ENCODE measurements around the gene ALX1.
"Not testable (repeated sequence)": the region's sequence is repeated elsewhere in the genome, so short reads cannot be mapped to it uniquely, and the experiment has no call there.

Gene ALX1

GRCh38 chr12:85308374-85308773 lies 28.4 kb downstream of the ALX1 start:
- no peak for DNase-seq

DNA sequence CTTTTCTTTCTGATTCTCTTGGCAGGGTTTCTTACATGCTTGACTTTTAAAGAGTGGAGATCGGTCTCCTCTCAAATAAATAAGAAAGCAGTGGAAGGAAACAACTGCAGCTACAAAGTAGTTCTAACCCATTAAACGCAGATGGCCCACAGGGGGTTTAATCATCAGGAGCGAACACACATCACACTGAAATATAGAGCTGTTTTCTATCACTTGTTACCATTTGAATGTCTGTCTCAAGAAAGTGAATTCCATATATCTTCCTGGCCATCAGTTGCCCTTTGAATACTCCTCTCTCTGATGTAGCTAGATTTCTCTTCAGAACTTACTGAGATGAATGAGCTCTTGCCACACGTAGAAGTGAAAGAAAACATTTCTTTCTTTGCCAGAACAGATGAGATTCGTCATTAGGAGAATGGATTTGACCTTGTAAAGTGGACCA lies 29.1 kb downstream of the ALX1 start:
- no peak for DNase-seq

DNA sequence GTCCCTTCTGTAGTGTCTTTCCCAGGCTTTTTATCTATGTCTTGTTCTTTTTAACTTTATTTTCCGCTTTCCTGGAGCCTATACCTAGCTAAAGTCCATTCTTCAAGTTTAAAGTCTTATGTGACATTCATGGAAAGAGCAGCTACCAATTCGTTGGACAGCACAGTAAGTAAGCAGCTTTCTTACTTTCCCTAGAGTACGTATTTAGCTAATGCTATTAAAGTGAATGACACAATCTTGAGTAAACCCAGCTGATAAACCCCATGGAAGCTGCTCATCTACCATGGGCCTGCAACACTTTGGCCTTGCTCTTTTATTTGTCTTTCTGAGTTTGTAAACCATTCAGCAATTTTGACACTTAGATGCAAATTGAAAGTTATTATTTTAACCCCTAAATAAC lies 30.0 kb downstream of the ALX1 start:
- no peak for DNase-seq

DNA sequence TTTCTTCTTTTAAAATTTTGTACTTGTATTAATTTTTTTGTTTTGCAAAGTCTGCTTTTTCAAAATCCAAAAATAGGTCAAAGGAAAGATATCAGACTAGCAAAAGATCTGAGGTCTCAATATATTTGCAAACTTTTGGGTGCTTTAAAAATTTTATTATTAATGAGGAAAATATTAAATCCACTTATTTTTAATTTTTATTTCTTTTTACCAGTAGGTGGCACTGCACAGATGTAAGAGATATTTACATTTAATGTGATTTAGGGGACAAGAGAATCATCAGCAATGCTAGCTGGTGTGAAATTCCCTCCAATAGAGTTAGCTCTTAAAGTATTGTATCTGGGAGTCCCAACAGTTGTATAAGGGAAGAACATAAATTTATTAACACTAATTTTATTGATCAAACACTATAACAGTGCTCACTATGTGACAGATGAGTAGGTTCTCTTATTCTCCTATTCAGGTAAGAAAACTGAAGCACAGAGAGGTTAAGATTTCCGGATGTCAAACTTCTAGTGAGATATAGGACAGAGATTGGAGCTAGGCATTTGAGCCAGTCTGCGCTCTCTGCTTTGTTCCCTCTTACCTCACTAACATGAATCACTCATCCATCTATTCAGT lies 30.5 kb downstream of the ALX1 start:
- no peak for DNase-seq

DNA sequence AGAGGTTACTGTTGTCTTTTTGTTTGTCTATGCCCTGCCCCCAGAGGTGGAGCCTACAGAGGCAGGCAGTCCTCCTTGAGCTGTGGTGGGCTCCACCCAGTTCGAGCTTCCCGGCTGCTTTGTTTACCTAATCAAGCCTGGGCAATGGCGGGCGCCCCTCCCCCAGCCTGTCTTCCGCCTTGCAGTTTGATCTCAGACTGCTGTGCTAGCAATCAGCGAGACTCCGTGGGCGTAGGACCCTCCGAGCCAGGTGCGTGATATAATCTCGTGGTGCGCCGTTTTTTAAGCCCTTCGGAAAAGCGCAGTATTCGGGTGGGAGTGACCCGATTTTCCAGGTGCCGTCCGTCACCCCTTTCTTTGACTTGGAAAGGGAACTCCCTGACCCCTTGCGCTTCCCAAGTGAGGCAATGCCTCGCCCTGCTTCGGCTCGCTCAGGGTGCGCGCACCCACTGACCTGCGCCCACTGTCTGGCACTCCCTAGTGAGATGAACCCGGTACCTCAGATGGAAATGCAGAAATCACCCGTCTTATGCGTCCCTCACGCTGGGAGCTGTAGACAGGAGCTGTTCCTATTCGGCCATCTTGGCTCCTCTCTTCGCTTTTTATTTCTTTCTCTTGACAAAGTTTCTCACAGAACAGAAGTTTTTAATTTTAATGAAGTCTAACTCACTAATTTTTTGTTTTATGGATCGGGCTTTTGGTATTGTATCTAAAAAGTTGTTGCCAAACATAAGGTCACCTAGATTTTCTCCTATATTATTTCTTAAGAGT lies 38.0 kb downstream of the ALX1 start:
- DNase-seq, result not testable (repeated sequence)

GRCh38 chr12:85322715-85323114 lies 42.7 kb downstream of the ALX1 start:
- DNase-seq, result no peak

- no peak for DNase-seq
Observed at GRCh38 chr12:85325442-85325841, 45.4 kb downstream of the ALX1 start.

GRCh38 chr12:85329913-85330312 lies 49.9 kb downstream of the ALX1 start:
- no peak for DNase-seq

GRCh38 chr12:85348779-85349178 lies 68.8 kb downstream of the ALX1 start:
- no peak for DNase-seq

- no peak for DNase-seq
Observed at GRCh38 chr12:85350356-85350755, 70.3 kb downstream of the ALX1 start.
